Activated naive CD8-positive, alpha-beta T cell (primary cell): ENCODE data around the gene DPH1.
"Not testable (repeated sequence)": the region's sequence is repeated elsewhere in the genome, so short reads cannot be mapped to it uniquely, and the experiment has no call there.

Experiments used
- H3K27ac Mint-ChIP-seq: one replicate; pipeline ENCODE4 v1.8.0; 2021; ENCODE audit warnings: mixed read lengths
- H3K27me3 Mint-ChIP-seq: one replicate; pipeline ENCODE4 v1.8.0; 2021; ENCODE audit warnings: mixed read lengths
- H3K36me3 Mint-ChIP-seq: one replicate; pipeline ENCODE4 v1.8.0; 2021; ENCODE audit warnings: mixed read lengths
- H3K4me1 Mint-ChIP-seq: one replicate; pipeline ENCODE4 v1.8.0; 2021; ENCODE audit warnings: low read depth, mixed read lengths
- H3K4me3 Mint-ChIP-seq: one replicate; pipeline ENCODE4 v1.8.0; 2021; ENCODE audit warnings: mild to moderate bottlenecking, mixed read lengths
- H3K9me3 Mint-ChIP-seq: one replicate; pipeline ENCODE4 v1.8.0; 2021; ENCODE audit warnings: low read depth, mixed read lengths

The DPH1 gene

GRCh38 chr17:2029911-2030778 is at the start of gene DPH1:
Gene DPH1, plus strand, starts transcription at chr17:2030153. Its CDS starts 17 bp downstream, at chr17:2030170.
- Mint-ChIP-seq H3K4me3 (peak within 1 kb of the TSS; percentile 98), H3K9me3 (no peaks in the 10 kb centered on the region), H3K4me1 (peaks cover 28% of the 10 kb centered on the region), H3K27ac (peak within 1 kb of the TSS; percentile 93), H3K27me3 (peaks cover 6% of the 10 kb centered on the region), H3K36me3 (peaks cover 2% of the 10 kb centered on the region)

- Mint-ChIP-seq H3K27me3 (no peaks in the 10 kb centered on the region), H3K4me1 (peaks cover 14% of the 10 kb centered on the region)
Measured at GRCh38 chr17:1980665-1981250, 49.2 kb upstream of the DPH1 start.

GRCh38 chr17:1982793-1983366 is 47.1 kb upstream of the DPH1 start:
- H3K27me3 Mint-ChIP-seq, H3K36me3 Mint-ChIP-seq, H3K9me3 Mint-ChIP-seq, H3K4me3 Mint-ChIP-seq, H3K4me1 Mint-ChIP-seq, H3K27ac Mint-ChIP-seq: not testable (repeated sequence)

More at GRCh38 chr17:1980665-1981250, 49.2 kb upstream of the DPH1 start:
- Mint-ChIP-seq H3K27ac (no peak overlapping the region), H3K9me3 (no peaks in the 10 kb centered on the region), H3K4me3 (no peak overlapping the region), H3K36me3 (no peaks in the 10 kb centered on the region)

- no peak overlapping the region for H3K4me3 Mint-ChIP-seq
- no peaks in the 10 kb centered on the region for H3K4me1 Mint-ChIP-seq
- no peak overlapping the region for H3K27ac Mint-ChIP-seq
- H3K9me3 Mint-ChIP-seq: no peaks in the 10 kb centered on the region
- no peaks in the 10 kb centered on the region for H3K27me3 Mint-ChIP-seq
- no peaks in the 10 kb centered on the region for H3K36me3 Mint-ChIP-seq
Measured at GRCh38 chr17:1985093-1985492, 44.9 kb upstream of the DPH1 start.

GRCh38 chr17:1985686-1986085 is 44.3 kb upstream of the DPH1 start:
- Mint-ChIP-seq H3K36me3 (no peaks in the 10 kb centered on the region), H3K4me3 (no peak overlapping the region), H3K27ac (no peak overlapping the region), H3K27me3 (no peaks in the 10 kb centered on the region), H3K4me1 (no peaks in the 10 kb centered on the region), H3K9me3 (no peaks in the 10 kb centered on the region)

GRCh38 chr17:1986783-1987451 is 43.0 kb upstream of the DPH1 start:
- no peaks in the 10 kb centered on the region for H3K36me3 Mint-ChIP-seq
- no peak overlapping the region for H3K27ac Mint-ChIP-seq
- H3K4me3 Mint-ChIP-seq: no peak overlapping the region
- no peaks in the 10 kb centered on the region for H3K27me3 Mint-ChIP-seq
- H3K9me3 Mint-ChIP-seq: no peaks in the 10 kb centered on the region
- H3K4me1 Mint-ChIP-seq: no peaks in the 10 kb centered on the region

- Mint-ChIP-seq H3K4me3 (no peak overlapping the region), H3K27ac (no peak overlapping the region), H3K27me3 (no peaks in the 10 kb centered on the region), H3K9me3 (no peaks in the 10 kb centered on the region), H3K36me3 (no peaks in the 10 kb centered on the region), H3K4me1 (no peaks in the 10 kb centered on the region)
Measured at GRCh38 chr17:1989135-1989534, 40.8 kb upstream of the DPH1 start.

- Mint-ChIP-seq H3K4me1 (peaks cover 2% of the 10 kb centered on the region), H3K27ac (no peak overlapping the region), H3K36me3 (no peaks in the 10 kb centered on the region), H3K27me3 (peaks cover 11% of the 10 kb centered on the region), H3K9me3 (no peaks in the 10 kb centered on the region), H3K4me3 (no peak overlapping the region)
Measured at GRCh38 chr17:1992541-1992940, 37.4 kb upstream of the DPH1 start.

- Mint-ChIP-seq H3K27me3 (peaks cover 16% of the 10 kb centered on the region), H3K4me3 (no peak overlapping the region), H3K9me3 (no peaks in the 10 kb centered on the region), H3K36me3 (no peaks in the 10 kb centered on the region), H3K4me1 (peaks cover 2% of the 10 kb centered on the region), H3K27ac (no peak overlapping the region)
Measured at GRCh38 chr17:1994707-1995106, 35.2 kb upstream of the DPH1 start.

GRCh38 chr17:1995321-1995892 is 34.5 kb upstream of the DPH1 start:
- H3K36me3 Mint-ChIP-seq: no peaks in the 10 kb centered on the region
- H3K27ac Mint-ChIP-seq: no peak overlapping the region
- no peak overlapping the region for H3K4me3 Mint-ChIP-seq
- H3K9me3 Mint-ChIP-seq: no peaks in the 10 kb centered on the region
- peaks cover 2% of the 10 kb centered on the region for H3K4me1 Mint-ChIP-seq
- peaks cover 16% of the 10 kb centered on the region for H3K27me3 Mint-ChIP-seq

- Mint-ChIP-seq H3K27ac (no peak overlapping the region), H3K4me3 (no peak overlapping the region), H3K27me3 (peaks cover 16% of the 10 kb centered on the region), H3K9me3 (no peaks in the 10 kb centered on the region), H3K4me1 (peaks cover 2% of the 10 kb centered on the region), H3K36me3 (no peaks in the 10 kb centered on the region)
Measured at GRCh38 chr17:1995907-1996799, 33.8 kb upstream of the DPH1 start.

- H3K4me1 Mint-ChIP-seq: peaks cover 2% of the 10 kb centered on the region
- peaks cover 16% of the 10 kb centered on the region for H3K27me3 Mint-ChIP-seq
- no peaks in the 10 kb centered on the region for H3K9me3 Mint-ChIP-seq
- H3K27ac Mint-ChIP-seq: no peak overlapping the region
- H3K36me3 Mint-ChIP-seq: no peaks in the 10 kb centered on the region
- peak overlapping the region; percentile 17 for H3K4me3 Mint-ChIP-seq
Measured at GRCh38 chr17:1996800-1997288, 33.1 kb upstream of the DPH1 start.

- Mint-ChIP-seq H3K9me3 (no peaks in the 10 kb centered on the region), H3K4me1 (peaks cover 2% of the 10 kb centered on the region), H3K36me3 (no peaks in the 10 kb centered on the region), H3K4me3 (peak overlapping the region; percentile 17), H3K27ac (no peak overlapping the region), H3K27me3 (peaks cover 16% of the 10 kb centered on the region)
Measured at GRCh38 chr17:1997289-1997926, 32.5 kb upstream of the DPH1 start.
